GM15510 (cell line): ENCODE results near the gene NTHL1.

Source experiments
- POLR2A ChIP-seq: IDR thresholded peaks from 3 replicates; pipeline ENCODE4 v1.6.1; 2011; ENCODE audit warnings: borderline replicate concordance; ENCODE audit not compliant: insufficient read length; ENCODE audit errors: extremely low read depth

The NTHL1 gene

DNA sequence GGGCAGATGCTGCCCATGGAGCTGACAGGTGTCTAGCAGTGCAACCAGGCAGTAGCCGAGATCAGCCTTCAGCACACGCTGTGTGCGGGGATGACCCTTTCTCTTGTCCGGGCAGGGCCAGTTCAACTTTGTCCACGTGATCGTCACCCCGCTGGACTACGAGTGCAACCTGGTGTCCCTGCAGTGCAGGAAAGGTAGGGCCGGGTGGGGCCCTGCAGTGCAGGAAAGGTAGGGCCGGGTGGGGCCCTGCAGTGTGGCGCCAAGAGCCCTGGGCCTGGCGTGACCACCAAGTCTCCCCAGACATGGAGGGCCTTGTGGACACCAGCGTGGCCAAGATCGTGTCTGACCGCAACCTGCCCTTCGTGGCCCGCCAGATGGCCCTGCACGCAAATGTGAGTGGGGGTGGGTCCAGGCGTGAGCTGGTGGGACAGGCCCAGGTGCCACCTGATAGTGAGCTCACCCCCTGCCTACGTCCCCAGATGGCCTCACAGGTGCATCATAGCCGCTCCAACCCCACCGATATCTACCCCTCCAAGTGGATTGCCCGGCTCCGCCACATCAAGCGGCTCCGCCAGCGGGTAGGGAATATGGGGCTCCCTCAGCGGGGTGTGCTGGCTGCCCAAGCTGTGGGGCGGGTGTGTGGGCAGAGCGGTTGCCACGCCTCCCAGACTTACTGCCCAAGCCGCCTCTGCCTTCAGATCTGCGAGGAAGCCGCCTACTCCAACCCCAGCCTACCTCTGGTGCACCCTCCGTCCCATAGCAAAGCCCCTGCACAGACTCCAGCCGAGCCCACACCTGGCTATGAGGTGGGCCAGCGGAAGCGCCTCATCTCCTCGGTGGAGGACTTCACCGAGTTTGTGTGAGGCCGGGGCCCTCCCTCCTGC lies 40.4 kb upstream of the NTHL1 start:
- no peak for TF ChIP-seq POLR2A

DNA sequence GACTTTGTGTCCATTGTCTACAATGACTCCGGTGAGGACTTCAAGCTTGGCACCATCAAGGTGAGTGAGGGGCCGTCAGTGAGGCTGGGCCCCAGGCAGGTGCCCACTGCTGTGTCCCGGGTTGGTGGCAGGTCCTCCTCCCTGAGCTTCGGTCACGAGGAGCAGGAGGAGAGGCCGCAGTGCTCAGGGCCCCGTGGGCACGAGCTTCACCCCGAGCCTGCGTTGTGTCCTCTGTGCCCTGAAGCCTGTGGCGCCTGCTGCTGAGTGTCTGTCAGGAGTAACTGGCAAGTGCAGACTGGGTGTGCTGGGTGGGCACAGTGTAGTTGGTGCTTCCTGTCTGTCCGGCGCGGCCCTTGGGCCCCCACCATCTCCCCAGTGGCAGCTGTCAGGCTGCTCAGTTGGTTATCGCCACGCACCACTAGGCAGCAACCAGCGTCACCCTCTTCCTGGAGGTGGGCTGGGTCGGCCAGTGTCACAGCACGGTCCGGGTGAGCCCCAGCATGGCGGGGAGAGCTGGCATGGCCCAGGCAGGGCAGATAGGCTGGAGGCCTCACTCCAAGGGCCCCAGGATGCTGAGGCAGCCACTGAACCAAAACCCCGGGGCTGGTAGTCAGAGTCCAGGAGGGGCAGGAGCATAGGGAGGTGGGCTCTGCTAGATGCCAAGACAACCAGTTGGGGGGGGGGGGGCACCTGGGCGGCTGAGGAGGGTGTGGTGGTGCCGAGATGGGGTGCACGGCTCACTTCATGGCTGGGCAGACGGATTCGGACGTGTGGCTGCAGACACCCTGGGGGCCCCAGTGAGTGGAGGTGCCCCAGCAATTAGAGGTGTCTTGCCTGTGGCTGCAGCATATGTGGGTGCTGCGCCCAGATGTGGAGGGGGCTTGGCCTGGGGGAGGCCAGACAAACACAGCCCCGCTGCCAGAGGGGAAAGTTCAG lies 39.4 kb upstream of the NTHL1 start:
- TF ChIP-seq POLR2A: no peak

DNA sequence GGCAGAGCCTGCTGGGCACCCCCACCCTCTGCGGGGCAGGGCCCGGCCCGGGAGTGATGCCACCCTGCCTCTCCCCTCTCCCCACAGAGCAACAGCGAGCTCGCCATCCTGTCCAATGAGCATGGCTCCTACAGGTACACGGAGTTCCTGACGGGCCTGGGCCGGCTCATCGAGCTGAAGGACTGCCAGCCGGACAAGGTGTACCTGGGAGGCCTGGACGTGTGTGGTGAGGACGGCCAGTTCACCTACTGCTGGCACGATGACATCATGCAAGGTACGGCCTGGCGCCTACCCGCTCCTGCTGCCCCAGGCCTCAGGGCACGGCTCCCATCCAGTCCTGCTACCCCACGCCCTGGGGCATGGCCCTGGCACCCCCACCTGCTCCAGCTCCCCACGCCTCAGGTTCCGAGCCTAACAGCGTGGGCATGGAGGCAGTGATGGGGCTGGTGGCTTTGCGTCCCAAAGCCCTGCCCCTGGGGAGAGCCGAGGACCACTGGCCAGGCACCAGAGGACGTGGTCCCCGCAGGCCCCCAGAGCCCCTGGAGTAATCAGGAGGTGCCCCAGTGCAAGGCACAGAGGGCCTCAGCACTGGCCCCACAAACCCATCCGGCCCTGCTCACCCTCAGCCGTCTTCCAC lies 38.6 kb upstream of the NTHL1 start:
- TF ChIP-seq POLR2A: no peak

DNA sequence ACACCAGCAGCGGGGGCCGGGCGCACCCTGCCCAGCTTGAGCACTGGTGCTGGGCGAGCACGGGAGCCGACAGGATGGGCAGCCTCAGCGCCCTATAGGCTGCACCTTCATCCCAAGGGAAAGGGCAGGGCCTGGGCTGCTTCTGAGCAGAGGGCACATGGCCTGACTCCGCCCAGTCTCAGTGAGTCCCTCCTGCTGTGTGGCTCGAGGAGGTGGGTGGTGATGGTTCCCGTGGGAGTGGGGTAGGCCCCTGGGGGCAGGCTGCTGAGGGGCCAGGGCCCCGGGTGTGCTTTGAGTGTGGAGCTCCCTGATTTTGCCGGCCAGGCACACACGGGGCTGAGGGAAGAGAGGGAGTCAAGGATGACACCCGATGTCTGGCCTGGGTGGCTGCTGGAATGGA lies 38.0 kb upstream of the NTHL1 start:
- no peak for TF ChIP-seq POLR2A

DNA sequence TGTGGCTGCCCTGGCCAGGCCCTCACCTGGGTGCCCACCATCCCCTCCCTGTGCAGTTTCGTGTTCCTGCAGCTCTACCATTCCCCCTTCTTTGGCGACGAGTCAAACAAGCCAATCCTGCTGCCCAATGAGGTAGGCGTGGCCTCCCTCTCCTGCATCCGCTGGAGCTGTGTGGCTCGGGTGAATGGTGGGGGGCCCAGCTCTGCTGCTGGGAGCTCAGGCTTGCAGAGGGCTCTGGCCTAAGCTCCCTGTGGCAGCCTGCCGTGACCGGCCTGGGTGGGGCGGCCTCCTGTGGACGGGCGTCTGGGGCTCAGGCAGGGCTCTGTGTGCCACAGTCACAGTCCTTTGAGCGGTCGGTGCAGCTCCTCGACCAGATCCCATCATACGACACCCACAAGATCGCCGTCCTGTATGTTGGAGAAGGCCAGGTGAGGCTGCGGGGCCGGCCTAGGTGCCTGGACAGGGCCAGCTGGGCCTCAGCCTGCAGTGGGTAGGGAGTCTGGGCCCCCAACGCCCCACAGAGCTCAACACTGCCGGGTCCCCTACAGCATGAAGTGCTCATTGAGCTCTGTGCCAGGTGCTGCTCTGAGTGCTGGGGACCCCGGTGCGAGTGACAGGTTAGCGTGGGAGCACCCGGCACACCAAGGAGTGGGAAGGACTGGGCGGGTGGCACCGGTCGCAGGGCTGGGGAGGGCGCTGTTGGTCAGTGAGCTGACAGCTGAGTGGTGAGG lies 37.4 kb upstream of the NTHL1 start:
- no peak for TF ChIP-seq POLR2A

DNA sequence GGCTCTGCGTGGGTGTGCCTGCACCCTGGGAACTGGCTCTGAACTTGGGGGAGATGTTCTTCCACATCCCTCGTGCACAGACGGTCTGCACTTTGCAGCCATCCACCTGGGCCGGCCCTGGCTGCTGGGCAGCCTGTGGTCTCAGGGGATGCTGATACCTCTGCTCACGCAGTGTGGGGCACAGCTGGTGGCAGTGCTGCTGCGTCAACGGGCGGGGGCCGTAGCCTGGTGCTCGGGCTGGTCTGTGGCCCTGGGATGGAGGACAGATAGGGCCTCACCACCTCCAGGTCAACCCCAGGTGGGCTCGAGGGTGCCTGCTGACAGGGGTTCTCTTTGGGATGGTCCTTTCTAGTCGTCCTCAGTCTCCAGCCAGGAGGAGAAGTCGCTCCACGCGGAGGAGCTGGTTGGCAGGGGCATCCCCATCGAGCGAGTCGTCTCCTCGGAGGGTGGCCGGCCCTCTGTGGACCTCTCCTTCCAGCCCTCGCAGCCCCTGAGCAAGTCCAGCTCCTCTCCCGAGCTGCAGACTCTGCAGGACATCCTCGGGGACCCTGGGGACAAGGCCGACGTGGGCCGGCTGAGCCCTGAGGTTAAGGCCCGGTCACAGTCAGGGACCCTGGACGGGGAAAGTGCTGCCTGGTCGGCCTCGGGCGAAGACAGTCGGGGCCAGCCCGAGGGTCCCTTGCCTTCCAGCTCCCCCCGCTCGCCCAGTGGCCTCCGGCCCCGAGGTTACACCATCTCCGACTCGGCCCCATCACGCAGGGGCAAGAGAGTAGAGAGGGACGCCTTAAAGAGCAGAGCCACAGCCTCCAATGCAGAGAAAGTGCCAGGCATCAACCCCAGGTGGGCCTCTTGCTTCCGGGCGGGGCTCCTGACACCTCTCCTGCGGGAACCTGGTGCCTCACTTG lies 36.5 kb upstream of the NTHL1 start:
- TF ChIP-seq POLR2A: no peak

DNA sequence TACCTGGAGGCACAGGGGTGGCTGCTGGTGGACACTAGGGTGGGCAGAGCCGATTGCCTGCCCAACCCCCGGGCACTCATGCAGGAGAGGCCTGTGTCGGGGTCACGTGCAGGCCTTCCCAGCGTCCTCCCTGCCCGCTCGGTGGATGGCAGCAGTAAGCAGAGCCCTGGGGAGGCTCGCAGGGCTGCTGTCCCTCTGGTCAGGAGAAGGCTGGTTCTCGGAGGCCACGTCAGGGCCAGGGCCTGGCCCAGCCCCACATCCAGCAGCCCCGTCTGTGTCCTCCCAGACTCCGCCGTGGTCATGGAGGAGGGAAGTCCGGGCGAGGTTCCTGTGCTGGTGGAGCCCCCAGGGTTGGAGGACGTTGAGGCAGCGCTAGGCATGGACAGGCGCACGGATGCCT lies 35.8 kb upstream of the NTHL1 start:
- no peak for TF ChIP-seq POLR2A

DNA sequence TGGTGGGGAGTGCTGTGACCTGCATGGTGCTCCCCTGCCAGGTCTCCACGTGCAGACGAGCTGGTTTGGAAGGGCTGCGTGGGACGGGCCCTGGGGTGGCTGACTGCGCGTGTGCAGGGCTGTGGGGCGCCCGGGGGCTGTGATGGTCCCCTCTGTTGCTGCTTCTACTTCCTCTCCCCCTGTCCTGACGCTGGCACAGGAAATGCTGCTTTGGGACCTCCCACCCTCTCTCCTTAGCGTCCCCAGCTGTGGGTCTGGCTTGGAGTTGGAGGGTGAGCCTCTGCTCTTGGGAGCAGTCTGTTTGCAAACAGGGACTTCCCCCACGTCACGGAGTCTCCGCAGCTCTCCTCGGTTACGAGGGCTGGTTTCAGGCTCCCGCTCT lies 35.3 kb upstream of the NTHL1 start:
- TF ChIP-seq POLR2A: no peak

DNA sequence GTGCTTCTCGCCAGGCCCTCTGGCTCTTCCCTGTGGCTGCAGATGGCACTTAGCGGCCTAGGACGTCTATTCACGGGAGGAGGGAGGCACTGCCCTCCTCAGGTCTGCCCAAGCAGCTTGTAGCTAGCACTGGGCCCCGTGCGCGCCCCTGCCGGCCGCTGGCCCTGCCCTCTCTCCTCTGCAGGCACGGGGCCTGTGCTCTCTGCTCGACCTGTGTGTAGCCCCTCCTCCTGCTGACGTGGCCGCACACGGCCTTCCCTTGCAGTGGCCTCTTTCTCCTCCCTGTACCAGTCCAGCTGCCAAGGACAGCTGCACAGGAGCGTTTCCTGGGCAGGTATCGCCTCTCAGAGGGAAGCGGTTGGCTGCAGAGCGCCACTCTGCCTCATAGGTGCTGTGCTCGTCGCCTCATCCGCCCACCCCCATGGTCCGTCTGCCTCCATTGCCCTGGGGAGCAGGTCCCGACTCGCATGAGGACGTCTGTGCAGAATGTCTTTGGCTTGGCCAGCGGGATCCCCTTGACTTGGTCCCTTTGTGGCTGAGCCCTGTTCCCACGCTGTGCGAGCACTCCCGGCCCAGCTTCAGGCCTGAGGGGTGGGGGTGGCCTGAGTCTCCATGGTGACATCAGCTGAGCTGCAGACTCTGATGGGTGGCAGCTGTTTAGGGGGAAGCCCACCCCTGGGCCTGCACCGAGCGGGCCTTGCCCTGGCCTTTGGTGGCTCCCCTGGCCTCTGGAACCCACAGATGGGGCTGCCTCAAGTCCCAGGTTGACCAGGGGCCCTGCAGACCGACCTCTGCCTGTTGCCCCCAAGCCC lies 34.7 kb upstream of the NTHL1 start:
- no peak for TF ChIP-seq POLR2A

DNA sequence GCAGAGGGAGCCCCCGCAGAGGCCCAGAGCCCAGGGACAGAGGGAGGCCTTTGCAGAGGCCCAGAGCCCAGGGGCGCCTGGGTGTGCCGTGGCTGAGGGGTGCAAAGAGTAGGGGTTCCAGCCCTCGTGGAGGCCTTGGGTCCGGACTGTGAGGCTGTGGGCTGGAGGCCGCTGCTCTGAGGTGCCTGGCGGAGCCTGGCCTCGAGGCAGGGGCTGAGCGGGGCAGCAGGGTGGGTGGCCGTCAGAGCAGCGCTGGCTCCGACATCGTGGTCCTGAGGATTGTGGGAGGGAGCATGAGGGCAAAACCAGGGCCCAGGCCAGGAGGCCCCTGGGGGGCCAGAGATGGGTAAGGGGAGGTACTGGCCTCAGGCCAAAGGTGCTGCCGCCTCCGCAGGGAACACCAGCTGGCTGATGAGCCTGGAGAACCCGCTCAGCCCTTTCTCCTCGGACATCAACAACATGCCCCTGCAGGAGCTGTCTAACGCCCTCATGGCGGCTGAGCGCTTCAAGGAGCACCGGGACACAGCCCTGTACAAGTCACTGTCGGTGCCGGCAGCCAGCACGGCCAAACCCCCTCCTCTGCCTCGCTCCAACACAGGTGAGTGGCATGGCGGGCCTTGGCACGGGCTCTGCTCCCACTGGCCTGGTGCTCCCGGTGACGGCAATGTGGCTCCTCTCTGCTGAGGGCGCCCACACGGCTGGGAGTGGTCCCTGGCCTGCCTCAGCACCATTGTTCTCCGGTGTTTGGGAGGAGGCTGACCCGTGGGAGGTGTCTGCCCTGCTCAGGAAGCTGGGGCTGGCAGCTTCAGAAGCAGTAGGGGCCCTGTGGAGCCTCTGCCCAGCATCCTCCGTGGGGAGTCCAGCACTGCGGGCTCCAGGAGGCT lies 33.8 kb upstream of the NTHL1 start:
- TF ChIP-seq POLR2A: no peak

DNA sequence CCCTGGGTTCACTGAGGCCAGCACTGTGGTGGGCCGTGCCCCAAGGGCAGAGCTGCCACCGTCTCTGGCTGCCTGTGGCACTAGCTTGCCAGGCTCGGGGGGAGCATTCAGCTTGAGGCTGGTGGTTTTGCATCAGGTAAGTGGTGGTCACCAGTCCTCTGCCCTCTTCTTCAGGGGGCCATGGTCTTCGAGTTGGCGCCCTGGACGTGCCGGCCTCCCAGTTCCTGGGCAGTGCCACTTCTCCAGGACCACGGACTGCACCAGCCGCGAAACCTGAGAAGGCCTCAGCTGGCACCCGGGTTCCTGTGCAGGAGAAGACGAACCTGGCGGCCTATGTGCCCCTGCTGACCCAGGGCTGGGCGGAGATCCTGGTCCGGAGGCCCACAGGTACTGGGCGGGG lies 32.4 kb upstream of the NTHL1 start:
- TF ChIP-seq POLR2A: no peak

DNA sequence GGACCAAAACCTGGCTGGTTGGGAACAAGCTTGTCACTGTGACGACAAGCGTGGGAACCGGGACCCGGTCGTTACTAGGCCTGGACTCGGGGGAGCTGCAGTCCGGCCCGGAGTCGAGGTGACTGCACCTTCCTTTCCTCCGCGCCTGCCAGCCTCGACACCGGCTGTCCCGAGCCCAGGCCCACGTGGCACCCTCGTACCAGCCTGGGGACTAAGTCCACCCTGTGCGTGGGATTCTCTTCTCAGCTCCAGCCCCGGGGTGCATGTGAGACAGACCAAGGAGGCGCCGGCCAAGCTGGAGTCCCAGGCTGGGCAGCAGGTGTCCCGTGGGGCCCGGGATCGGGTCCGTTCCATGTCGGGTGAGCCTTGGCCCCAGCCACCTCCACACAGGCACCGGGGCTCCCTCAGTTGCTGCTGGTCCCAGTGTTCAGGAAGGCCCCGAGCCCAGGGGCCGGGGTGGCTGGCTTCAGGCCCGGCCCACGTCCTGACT lies 31.7 kb upstream of the NTHL1 start:
- no peak for TF ChIP-seq POLR2A
